Frontal cortex (tissue), 4 donors: ENCODE data around the gene PPM1H. TPM values are rescaled to one million over a fixed set of nuclear protein-coding genes. Genes with fewer than 3 reads are reported as not detected.

Source experiments
- DNase-seq, 2 donors: peaks; one replicate each; pipeline ENCODE4 v3.0.0; 2012; ENCODE audit warnings: low spot score in 2 of 2
- FAIRE-seq: peaks from 2 replicates; lab custom pipeline; 2012; peaks lifted over from hg19 to GRCh38; lab: Jason Lieb, UNC
- small RNA-seq: library from RNA; depleted of rRNA; stranded (forward); fragments of <200 nt; gene quantifications from one replicate; pipeline ENCODE3, GENCODE V24; 2014
- total RNA-seq: library from RNA; depleted of rRNA; stranded (reverse); fragments of >200 nt; gene quantifications from one replicate; pipeline ENCODE4 v1.2.3, GENCODE V29; 2014
- donor health status: control.
- donor health status: control.
- donor health status: control.

Gene PPM1H
- total RNA-seq, 1 donor from 2014 or later, result 11.8 TPM

- DNase-seq (peak; percentile 83 to 90), FAIRE-seq (no peak)
Observed at GRCh38 chr12:62603061-62603810, 331.7 kb downstream of the PPM1H start.

- DNase-seq, result peak; percentile 56 to 71
- FAIRE-seq, result no peak
Observed at GRCh38 chr12:62602255-62603060, 332.5 kb downstream of the PPM1H start.

GRCh38 chr12:62601765-62602164 is 333.2 kb downstream of the PPM1H start:
- no peak for DNase-seq
- FAIRE-seq, result no peak

- no peak for DNase-seq
- no peak for FAIRE-seq
Observed at GRCh38 chr12:62599854-62600437, 335.0 kb downstream of the PPM1H start.

- no peak for FAIRE-seq
- no peak for DNase-seq
Observed at GRCh38 chr12:62598846-62599245, 336.1 kb downstream of the PPM1H start.

GRCh38 chr12:62597253-62597652 is 337.7 kb downstream of the PPM1H start:
- FAIRE-seq (no peak), DNase-seq (no peak)

Small RNAs within 50 kb of the gene (small RNA-seq; reads per million reads assigned to genes)
- gene MIRLET7I (2,605 reads per million, percentile 100 among the genes with 10 or more reads in this experiment), gene RF00019 (not detected), gene RNU1-83P (0.28 reads per million, percentile 10 among the genes with 10 or more reads in this experiment)

Other genes starting within 250 kb of the PPM1H start
- gene AVPR1A, start 216.1 kb upstream of the PPM1H start, total RNA-seq, result 14.3 TPM